ENCODE data around the gene PGA3. TPM values are rescaled to one million over a fixed set of nuclear protein-coding genes. Genes with fewer than 3 reads are reported as not detected.
A peak's percentile ranks its signal among the peaks of the same experiment; 100 is the strongest.

Gene PGA3
- total RNA-seq, 1 experiment from 2014 or later, result not detected

DNA sequence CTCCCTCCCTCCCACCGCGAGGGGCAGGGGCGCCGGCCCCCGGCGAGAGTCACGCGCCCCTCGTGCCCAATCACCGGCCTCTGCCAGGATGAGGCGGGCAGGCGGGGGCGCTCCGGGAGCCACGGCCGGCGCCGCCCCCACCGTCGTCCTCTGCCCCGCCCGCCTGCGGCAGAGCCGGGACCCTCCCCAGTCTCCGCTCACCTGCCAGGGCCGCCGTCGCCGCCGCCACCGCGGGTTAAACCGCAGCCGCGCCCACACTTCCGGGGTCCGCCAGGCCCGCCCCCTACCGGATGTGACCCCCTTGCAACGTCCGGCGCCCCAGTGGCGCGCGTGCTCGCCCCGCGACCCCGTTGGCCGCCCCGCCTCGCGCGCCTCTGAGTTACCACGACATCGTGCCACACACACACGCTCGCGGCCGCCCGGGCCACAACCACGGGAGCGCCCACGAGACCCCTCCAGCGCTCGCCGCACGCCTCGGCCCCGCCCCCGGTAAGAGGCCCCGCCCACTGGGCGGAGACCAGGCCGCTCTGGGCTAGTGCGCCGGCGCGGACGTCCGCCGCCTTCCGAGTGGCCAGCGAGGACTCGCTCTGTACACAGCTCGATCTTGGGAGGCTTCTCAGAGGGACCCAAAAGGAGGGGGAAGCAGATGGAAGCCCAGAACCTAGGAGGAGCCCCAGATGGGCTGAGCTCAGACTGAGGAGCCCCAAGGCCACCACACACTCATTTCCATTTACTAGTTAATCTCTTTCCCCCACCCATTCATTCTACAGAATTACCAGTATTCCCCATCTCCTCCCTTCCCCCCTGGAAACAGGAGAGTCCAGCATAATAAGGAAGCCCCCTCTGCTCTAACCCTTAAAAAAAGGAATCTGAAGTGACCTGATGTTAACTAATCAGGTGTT is 41.9 kb upstream of the PGA3 start, which contains the start of gene VPS37C:
VPS37C (minus strand) TSS at position 237 of the 902 bp plus-strand sequence. CDS start 22,597 bp downstream, outside the sequence.
- BruUV-seq (replicated peaks), result no TSS peak
- Histone ChIP-seq H3K4me3 (replicated peaks in 1 of 2; ENCODE audit: low read depth in 1 of 2, low read length in 2 of 2) (peak within 1 kb of the TSS; percentile 74 to 89), H4K20me1 (ENCODE audit: insufficient read depth) (no peaks in the 10 kb centered on the region), H3K27me3 (ENCODE audit: insufficient read depth, low read length) (no peaks in the 10 kb centered on the region), H3K36me3 (ENCODE audit: control insufficient read depth in 1 of 2, insufficient read depth in 2 of 2, low read length in 2 of 2) (peaks cover 0 to 14% of the 10 kb centered on the region in 2 experiments; a peak in 2 of 4 replicates), H3K9me3 (ENCODE audit: control insufficient read depth in 1 of 2, insufficient read depth in 1 of 2, low read depth in 1 of 2, low read length in 2 of 2) (no peaks in the 10 kb centered on the region), H3K4me2 (ENCODE audit: low read length) (peak within 1 kb of the TSS; percentile 89), H2AFZ (ENCODE audit: low read depth, low read length, poor library complexity, severe bottlenecking) (peak within 1 kb of the TSS; percentile 18), H3K9ac (ENCODE audit: low read length) (peak within 1 kb of the TSS; percentile 77), H3K9me2 (ENCODE audit: insufficient read depth) (no peaks in the 10 kb centered on the region), H3K27ac (ENCODE audit: low read depth, low read length) (peak within 1 kb of the TSS; percentile 97), H3K4me1 (ENCODE audit: control insufficient read depth in 1 of 2, insufficient read depth in 2 of 2, low read length in 2 of 2) (peaks cover 19 to 35% of the 10 kb centered on the region in 2 experiments; a peak in 3 of 4 replicates), H3K79me2 (ENCODE audit: insufficient read depth, low read length) (peaks cover 41% of the 10 kb centered on the region)
- ChIA-PET RAD21 (ENCODE audit: low non-redundant PET in 1 of 2, low total read pairs in 2 of 2, uncharacterized antibody in 2 of 2, unreplicated experiment in 2 of 2) (no interaction called here), POLR2A (interaction anchor here (1.0 to 1.1 kb wide), 2 partner anchors 9 kb away, joined by 3 read pairs; no protein-coding TSS in a partner anchor), CTCF (interaction anchor here (0.6 kb wide), 1 partner anchor 274 kb away, joined by 3 read pairs; no protein-coding TSS in a partner anchor)
- ATAC-seq (peak; percentile 88), DNase-seq (ENCODE audit: low read depth, low spot score) (peak; percentile 76)
- TF ChIP-seq ZBTB33 (IDR thresholded peaks at IDR 0.05; ENCODE audit: extremely low read depth, insufficient replicate concordance, low read length), result no peak
- TF ChIP-seq, protein P1, sequence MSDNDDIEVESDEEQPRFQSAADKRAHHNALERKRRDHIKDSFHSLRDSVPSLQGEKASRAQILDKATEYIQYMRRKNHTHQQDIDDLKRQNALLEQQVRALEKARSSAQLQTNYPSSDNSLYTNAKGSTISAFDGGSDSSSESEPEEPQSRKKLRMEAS (IDR thresholded peaks at IDR 0.05), result peak; percentile 87
- TF ChIP-seq EGR1 (IDR thresholded peaks at IDR 0.05; ENCODE audit: low read depth), result peak; percentile 75
- no peak for TF ChIP-seq REST (IDR thresholded peaks at IDR 0.05; ENCODE audit: low read depth)
- peak; percentile 94 for TF ChIP-seq POLR2AphosphoS5 (IDR thresholded peaks at IDR 0.05; ENCODE audit: low read depth, low read length)
- TF ChIP-seq CEBPB (IDR thresholded peaks at IDR 0.05; ENCODE audit: low read depth), result no peak
- TF ChIP-seq CBX3 (IDR thresholded peaks at IDR 0.05; ENCODE audit: low read depth), result no peak
- peak; percentile 89 for TF ChIP-seq POLR2A (IDR thresholded peaks at IDR 0.05; ENCODE audit: borderline replicate concordance, extremely low read depth, insufficient read depth, insufficient read length)
- TF ChIP-seq SP1 (IDR thresholded peaks at IDR 0.05; ENCODE audit: low read depth), result 0 out of 2 replicates have a peak, but pooled peaks have one; percentile 51
- TF ChIP-seq SIN3A (IDR thresholded peaks at IDR 0.05; ENCODE audit: low read depth), result peak; percentile 66; the same call in 1 of the 2 replicates
- peak; percentile 65 for TF ChIP-seq ELF1 (IDR thresholded peaks at IDR 0.05; ENCODE audit: borderline replicate concordance, low read depth)
- intact Hi-C loops (cut with micrococcal nuclease), result no loop called here
